Measurements from ENCODE around the gene PDZD7.

The PDZD7 gene

GRCh38 chr10:101053516-101053915, 22.6 kb upstream of the PDZD7 start:
- TF ChIP-seq CTCF (IDR thresholded peaks at IDR 0.05; ENCODE audit: insufficient read depth, low read length, poor library complexity, severe bottlenecking), result no peak
- DNase-seq (ENCODE audit: extremely low read depth, insufficient read length), result no peak
- no peak overlapping the region for H3K4me3 ChIP-seq (replicated peaks; ENCODE audit: low read depth, low read length)
- H3K36me3 ChIP-seq (ENCODE audit: control insufficient read depth, insufficient read depth, low read length), result peaks cover 2% of the 10 kb centered on the region
- H3K27me3 ChIP-seq (replicated peaks; ENCODE audit: control insufficient read depth, insufficient read depth, low read length), result no peaks in the 10 kb centered on the region

- Histone ChIP-seq H3K27me3 (replicated peaks; ENCODE audit: control insufficient read depth, insufficient read depth, low read length) (no peaks in the 10 kb centered on the region), H3K4me3 (replicated peaks; ENCODE audit: low read depth, low read length) (no peak overlapping the region), H3K36me3 (ENCODE audit: control insufficient read depth, insufficient read depth, low read length) (no peaks in the 10 kb centered on the region; the same call in none of the 2 replicates)
- TF ChIP-seq CTCF (IDR thresholded peaks at IDR 0.05; ENCODE audit: insufficient read depth, low read length, poor library complexity, severe bottlenecking), result no peak
- no peak for DNase-seq (ENCODE audit: extremely low read depth, insufficient read length)
These were observed 21.4 kb upstream of the PDZD7 start for GRCh38 chr10:101052285-101052684.

- H3K36me3 ChIP-seq (ENCODE audit: control insufficient read depth, insufficient read depth, low read length), result no peaks in the 10 kb centered on the region; the same call in none of the 2 replicates
- H3K4me3 ChIP-seq (replicated peaks; ENCODE audit: low read depth, low read length), result peak overlapping the region; percentile 26
- TF ChIP-seq CTCF (IDR thresholded peaks at IDR 0.05; ENCODE audit: insufficient read depth, low read length, poor library complexity, severe bottlenecking), result peak; percentile 90
- peak; percentile 72 for DNase-seq (ENCODE audit: extremely low read depth, insufficient read length)
- H3K27me3 ChIP-seq (replicated peaks; ENCODE audit: control insufficient read depth, insufficient read depth, low read length), result no peaks in the 10 kb centered on the region
These were observed 19.5 kb upstream of the PDZD7 start for GRCh38 chr10:101050208-101051069.

GRCh38 chr10:101047961-101048892, 17.3 kb upstream of the PDZD7 start:
- Histone ChIP-seq H3K4me3 (replicated peaks; ENCODE audit: low read depth, low read length) (no peak overlapping the region), H3K36me3 (ENCODE audit: control insufficient read depth, insufficient read depth, low read length) (no peaks in the 10 kb centered on the region; the same call in 1 of the 2 replicates), H3K27me3 (replicated peaks; ENCODE audit: control insufficient read depth, insufficient read depth, low read length) (no peaks in the 10 kb centered on the region)
- no peak for DNase-seq (ENCODE audit: extremely low read depth, insufficient read length)
- no peak for TF ChIP-seq CTCF (IDR thresholded peaks at IDR 0.05; ENCODE audit: insufficient read depth, low read length, poor library complexity, severe bottlenecking)

- H3K36me3 ChIP-seq (ENCODE audit: control insufficient read depth, insufficient read depth, low read length), result no peaks in the 10 kb centered on the region
- no peaks in the 10 kb centered on the region for H3K27me3 ChIP-seq (replicated peaks; ENCODE audit: control insufficient read depth, insufficient read depth, low read length)
- no peak for DNase-seq (ENCODE audit: extremely low read depth, insufficient read length)
- TF ChIP-seq CTCF (IDR thresholded peaks at IDR 0.05; ENCODE audit: insufficient read depth, low read length, poor library complexity, severe bottlenecking), result no peak
- no peak overlapping the region for H3K4me3 ChIP-seq (replicated peaks; ENCODE audit: low read depth, low read length)
These were observed 16.3 kb upstream of the PDZD7 start for GRCh38 chr10:101047268-101047667.

Data from GM06990 (cell line).